Measurements from ENCODE around the gene TRIM5.
A peak's percentile ranks its signal among the peaks of the same experiment; 100 is the strongest.

TRIM5 gene

DNA sequence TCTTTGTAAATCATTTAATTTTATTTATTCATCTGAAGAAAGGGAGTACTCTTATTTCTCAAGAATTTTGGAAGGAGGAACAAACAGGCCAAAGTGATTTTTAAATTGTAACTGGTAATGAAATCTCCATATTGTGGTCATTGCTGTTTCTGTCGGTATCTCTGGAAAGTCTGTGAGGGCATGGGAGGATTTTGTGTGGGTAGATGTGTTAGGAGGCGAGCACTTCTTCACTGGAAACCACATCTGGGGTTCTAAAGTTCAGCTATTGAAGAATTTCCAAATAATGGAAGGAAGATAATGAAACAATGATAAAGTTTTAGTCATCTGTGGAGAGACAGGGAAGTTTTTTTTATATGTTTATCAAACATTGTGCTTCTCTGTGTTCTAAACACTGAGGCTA lies 53.5 kb downstream of the TRIM5 start:
- Histone ChIP-seq H3K36me3 (replicated peaks) (no peaks in the 10 kb centered on the region), H3K27me3 (replicated peaks) (no peaks in the 10 kb centered on the region), H3K4me3 (ENCODE audit: low read depth, low read length) (no peak overlapping the region), H3K27ac (no peak overlapping the region)
- DNase-seq = no peak
- TF ChIP-seq, protein P1, sequence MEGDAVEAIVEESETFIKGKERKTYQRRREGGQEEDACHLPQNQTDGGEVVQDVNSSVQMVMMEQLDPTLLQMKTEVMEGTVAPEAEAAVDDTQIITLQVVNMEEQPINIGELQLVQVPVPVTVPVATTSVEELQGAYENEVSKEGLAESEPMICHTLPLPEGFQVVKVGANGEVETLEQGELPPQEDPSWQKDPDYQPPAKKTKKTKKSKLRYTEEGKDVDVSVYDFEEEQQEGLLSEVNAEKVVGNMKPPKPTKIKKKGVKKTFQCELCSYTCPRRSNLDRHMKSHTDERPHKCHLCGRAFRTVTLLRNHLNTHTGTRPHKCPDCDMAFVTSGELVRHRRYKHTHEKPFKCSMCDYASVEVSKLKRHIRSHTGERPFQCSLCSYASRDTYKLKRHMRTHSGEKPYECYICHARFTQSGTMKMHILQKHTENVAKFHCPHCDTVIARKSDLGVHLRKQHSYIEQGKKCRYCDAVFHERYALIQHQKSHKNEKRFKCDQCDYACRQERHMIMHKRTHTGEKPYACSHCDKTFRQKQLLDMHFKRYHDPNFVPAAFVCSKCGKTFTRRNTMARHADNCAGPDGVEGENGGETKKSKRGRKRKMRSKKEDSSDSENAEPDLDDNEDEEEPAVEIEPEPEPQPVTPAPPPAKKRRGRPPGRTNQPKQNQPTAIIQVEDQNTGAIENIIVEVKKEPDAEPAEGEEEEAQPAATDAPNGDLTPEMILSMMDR (IDR thresholded peaks at IDR 0.05; ENCODE audit: low read depth, low read length, missing control alignments) = no peak
- in situ Hi-C loops (cut with HindIII; ENCODE audit: low pct_ligation_motif_present, low sequenced_read_pairs) = no loop called here

DNA sequence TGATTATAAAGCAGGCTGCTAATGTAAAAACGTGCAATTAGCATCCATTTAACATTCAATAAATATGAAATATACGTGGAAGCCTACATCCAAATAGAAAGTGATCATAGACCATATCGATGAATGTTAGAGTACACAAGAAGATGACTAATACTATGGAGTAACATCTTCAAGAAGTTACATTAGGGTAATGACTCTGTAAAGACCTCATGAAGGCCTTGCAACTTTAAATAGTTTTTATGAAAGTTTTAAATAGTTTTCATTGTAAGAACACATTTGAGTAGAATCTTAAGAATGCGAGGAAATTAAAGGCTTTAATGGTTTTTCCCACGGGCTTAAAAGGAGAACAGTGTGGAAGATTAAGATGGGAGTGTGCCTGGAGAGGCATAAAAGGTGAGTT lies 58.7 kb downstream of the TRIM5 start:
- no peak overlapping the region for H3K4me3 ChIP-seq (ENCODE audit: low read depth, low read length)
- TF ChIP-seq, protein P1 (IDR thresholded peaks at IDR 0.05; ENCODE audit: low read depth, low read length, missing control alignments) = no peak
- in situ Hi-C loops (cut with HindIII; ENCODE audit: low pct_ligation_motif_present, low sequenced_read_pairs) = no loop called here
- no peak overlapping the region for H3K27ac ChIP-seq
- DNase-seq = no peak
- H3K27me3 ChIP-seq (replicated peaks) = no peaks in the 10 kb centered on the region
- H3K36me3 ChIP-seq (replicated peaks) = no peaks in the 10 kb centered on the region

- no peak for DNase-seq
- Histone ChIP-seq H3K27me3 (replicated peaks) (no peaks in the 10 kb centered on the region), H3K36me3 (replicated peaks) (no peaks in the 10 kb centered on the region), H3K27ac (no peak overlapping the region), H3K4me3 (ENCODE audit: low read depth, low read length) (peak overlapping the region; percentile 65)
- TF ChIP-seq, protein P1 (IDR thresholded peaks at IDR 0.05; ENCODE audit: low read depth, low read length, missing control alignments) = no peak
- in situ Hi-C loops (cut with HindIII; ENCODE audit: low pct_ligation_motif_present, low sequenced_read_pairs) = no loop called here
Observed at GRCh38 chr11:5625281-5625680, 59.6 kb downstream of the TRIM5 start.

GRCh38 chr11:5624489-5625279 lies 60.2 kb downstream of the TRIM5 start, which contains the start of gene TRIM34:
TSS of gene TRIM34 (plus strand) at chr11:5625001. CDS start at chr11:5632332, 7,331 bp downstream.
- Histone ChIP-seq H3K36me3 (replicated peaks) (no peaks in the 10 kb centered on the region), H3K27me3 (replicated peaks) (no peaks in the 10 kb centered on the region), H3K4me3 (ENCODE audit: low read depth, low read length) (peak within 1 kb of the TSS; percentile 65), H3K27ac (peak within 1 kb of the TSS; percentile 58)
- DNase-seq = peak; percentile 74
- in situ Hi-C loops (cut with HindIII; ENCODE audit: low pct_ligation_motif_present, low sequenced_read_pairs) = no loop called here
- TF ChIP-seq, protein P1 (IDR thresholded peaks at IDR 0.05; ENCODE audit: low read depth, low read length, missing control alignments) = no peak

DNA sequence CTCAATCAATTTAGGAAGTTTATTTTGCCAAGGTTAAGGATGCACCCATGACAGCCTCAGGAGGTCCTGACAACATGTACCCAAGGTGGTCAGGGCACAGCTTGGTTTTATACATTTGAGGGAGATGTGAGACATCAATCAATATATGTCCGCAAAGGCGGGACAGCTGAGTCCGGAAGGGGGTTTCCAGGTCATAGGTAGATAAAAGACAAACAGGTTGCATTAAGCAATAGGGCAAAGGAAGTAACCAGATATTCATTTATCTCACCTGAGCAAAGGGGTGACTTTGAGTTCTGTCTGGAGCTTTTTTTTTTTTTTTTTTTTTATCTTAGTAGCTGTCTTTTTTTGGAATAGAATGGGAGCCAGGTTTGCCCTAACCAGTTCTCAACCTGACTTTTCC lies 62.1 kb downstream of the TRIM5 start:
- Histone ChIP-seq H3K27ac (no peak overlapping the region), H3K4me3 (ENCODE audit: low read depth, low read length) (no peak overlapping the region), H3K36me3 (replicated peaks) (no peaks in the 10 kb centered on the region), H3K27me3 (replicated peaks) (no peaks in the 10 kb centered on the region)
- TF ChIP-seq, protein P1 (IDR thresholded peaks at IDR 0.05; ENCODE audit: low read depth, low read length, missing control alignments) = no peak
- DNase-seq = no peak
- in situ Hi-C loops (cut with HindIII; ENCODE audit: low pct_ligation_motif_present, low sequenced_read_pairs) = no loop called here
